CD4-positive, alpha-beta T cell treated with Interleukin-12 subunit alpha and Interleukin-12 subunit beta, for 1 hour (primary cell): ENCODE measurements around the gene GBA2.

Experiments
- DNase-seq: peaks from one replicate; pipeline ENCODE4 v3.0.0-alpha.2; 2020

GBA2 gene

DNA sequence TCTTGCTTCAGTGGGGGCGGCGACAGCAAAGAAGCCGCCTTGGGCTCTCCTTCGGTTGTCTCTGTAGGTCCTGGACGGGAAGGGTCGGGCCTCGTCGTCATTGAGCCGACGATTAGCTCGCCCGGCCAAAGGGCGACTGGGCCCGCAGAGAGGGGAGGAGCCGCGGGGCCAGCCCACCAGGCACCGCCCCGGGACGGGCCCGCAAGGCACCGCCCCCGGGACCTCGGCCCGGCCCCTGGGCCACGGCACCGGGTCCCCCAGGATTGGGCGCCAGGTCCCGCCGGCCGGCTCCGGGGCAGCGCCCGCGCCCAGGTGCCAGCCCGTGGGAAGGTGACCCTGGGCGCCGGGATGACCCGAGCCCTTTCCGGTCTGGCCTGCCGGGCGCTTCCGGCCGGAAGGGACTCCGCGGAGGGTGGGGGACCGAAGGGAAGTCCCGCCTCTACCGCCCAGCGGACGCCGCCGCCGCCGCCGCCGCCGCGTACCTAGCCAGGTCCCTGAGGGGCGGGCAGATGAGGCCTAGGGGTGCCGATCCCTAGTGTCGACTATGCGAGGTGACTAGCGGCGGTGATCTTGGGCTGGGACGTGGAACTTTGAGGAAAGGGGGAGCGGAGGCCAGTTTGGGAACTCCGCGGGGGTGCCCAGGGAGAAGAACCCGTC lies at the start of gene GBA2, which contains the start of gene RGP1:
Gene GBA2, minus strand, starts transcription at position 371 of the 657 bp plus-strand sequence. CDS start 524 bp downstream, outside the sequence.
Gene RGP1, plus strand, starts transcription at position 430 of the 657 bp plus-strand sequence. CDS start 469 bp downstream, outside the sequence.
- DNase-seq, result peak; percentile 72

DNA sequence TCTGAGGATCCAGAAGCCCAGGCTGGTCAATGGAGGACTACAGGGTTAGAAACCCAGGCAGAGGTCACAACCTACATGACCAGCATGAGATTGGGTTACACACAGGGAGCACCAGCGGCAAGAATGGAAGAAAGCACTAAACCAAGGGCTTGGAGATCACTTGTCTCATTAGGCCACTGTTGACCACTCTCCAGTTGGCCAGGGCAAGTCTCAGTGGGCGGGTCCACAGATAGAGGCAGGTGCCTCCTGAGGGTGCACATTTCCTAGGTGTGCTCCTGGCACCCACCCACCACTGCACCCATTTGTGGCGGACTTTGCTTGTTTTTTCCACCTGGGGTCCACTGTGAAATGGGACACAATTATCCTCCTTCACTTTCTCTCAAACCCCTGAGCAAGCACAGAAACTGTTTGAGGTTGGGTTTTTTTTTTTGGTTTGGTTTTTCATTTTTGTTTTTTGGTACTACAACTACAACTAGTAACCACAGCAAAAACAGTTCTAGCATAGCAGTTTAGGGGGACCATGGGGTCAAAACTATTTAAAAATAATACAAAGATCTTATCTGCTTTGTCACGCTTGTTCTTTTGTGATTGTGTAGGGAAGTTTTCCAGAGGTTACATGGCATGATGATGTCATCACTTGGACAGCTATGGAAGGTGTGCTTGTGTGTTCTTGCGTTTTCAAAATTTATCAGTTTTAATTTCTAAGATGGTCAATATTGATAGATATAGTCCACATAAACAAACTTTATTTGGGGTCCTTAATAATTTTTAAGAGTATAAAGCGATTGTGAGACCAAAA lies 48.5 kb upstream of the GBA2 start:
- DNase-seq, result no peak

DNA sequence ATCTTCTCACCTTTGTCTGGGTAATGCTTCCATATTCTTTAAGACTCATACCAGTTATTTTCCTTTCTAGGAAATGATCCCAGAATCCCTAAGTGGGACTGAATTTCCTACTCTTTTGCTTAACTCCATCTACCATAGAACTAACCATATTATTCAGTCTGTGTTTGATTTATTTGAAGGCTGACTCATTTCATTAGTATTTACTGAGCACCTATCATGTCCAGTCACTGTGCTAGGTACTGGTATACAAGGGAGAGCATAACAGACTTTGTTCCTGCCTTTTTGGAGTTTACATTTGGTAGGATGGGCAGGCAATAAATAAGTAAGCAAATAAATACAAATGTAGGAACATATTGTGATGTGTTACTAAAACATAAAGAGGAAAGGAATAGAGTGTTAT lies 46.7 kb upstream of the GBA2 start:
- no peak for DNase-seq

DNA sequence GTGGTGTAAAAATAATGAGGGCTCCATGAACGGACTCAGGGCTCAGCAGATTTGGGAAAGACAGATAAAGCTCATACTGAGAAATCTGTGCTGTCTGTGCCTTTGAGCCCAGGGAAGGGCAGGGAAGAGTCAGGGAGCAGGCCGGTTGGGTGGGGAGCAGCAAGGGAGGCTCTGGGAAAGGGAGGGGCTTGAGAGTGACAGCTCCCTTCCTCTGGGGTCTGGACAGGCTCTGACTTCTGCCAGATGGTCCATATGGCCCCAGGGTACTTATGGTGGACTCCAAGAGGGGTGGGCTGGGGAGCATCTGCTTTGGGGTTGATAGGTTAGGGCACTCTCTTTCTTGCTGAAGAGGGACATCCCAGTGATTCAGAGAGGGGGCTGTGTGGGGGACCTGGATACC lies 44.4 kb upstream of the GBA2 start:
- DNase-seq, result no peak

DNA sequence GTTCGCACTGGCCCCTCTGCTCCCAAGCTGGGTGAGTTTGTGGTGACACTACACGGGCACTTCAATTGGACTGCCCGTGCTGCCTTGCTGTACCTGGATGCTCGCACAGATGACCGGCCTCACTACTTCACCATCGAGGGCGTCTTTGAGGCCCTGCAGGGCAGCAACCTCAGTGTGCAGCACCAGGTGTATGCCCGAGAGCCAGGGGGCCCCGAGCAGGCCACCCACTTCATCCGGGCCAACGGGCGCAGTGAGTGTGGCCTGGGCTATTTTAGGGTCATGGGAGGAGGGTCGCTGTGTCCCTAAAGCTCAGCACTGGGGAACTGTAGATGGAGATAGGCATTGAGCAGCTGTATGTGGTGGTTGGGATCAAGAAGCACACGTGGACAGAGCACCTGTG lies 43.8 kb upstream of the GBA2 start:
- DNase-seq, result no peak

DNA sequence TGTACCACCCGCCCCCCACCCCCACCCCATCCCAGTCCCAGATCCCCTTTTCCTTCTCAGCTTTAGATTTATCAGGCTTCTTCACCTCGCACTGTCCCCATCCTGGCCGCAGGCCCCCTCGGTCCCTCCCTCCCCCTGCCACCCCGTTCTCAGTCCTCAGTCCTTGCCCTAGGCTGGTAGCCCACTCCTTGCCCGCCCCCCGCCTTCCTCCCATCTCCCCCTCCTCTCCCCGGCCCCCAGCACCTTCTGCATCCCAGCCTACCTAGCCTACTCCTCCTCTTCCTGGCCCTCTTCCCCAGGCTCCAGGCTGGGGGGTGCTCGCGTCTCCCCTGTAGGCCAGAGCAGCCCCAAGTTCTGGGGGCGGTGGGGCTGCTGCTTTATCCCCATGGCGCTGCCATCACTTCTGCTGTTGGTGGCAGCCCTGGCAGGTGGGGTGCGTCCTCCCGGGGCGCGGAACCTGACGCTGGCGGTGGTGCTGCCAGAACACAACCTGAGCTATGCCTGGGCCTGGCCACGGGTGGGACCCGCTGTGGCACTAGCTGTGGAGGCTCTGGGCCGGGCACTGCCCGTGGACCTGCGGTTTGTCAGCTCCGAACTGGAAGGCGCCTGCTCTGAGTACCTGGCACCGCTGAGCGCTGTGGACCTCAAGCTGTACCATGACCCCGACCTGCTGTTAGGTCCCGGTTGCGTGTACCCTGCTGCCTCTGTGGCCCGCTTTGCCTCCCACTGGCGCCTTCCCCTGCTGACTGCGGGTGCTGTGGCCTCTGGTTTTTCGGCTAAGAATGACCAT lies 43.2 kb upstream of the GBA2 start:
- no peak for DNase-seq

DNA sequence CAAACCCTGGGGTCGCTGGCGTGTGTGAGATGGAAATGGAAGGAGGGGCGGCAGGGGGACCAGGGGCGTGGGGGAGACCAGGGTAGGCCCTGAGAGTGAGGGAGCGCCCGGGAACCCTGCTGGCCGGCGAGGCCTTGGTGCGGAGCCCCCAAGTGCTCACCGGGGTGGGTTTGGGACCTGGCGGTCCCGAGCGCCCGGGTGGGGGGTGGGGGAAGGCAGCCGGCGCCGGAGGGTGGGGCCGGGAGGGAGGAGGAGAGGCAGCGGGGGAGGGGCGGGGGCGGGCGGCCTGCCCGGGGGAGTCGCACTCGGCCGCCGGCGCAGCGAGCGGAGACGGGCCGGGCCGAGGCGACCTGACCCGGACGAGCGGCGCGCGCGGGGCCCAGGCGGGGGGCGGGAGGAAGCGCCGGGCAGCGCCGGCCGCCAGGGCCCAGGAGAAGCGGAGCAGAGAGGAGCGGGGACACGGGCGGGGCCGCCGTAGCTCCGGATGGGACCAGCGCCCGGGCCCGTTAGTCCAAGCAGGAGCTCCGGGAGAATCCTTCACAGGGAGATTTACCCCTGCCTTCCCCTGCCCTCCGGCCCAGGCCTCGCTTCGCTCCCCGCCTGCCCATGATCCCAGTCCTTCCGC lies 42.4 kb upstream of the GBA2 start, which contains the start of gene NPR2:
Gene NPR2, plus strand, starts transcription at position 295 of the 625 bp plus-strand sequence. CDS start 818 bp downstream, outside the sequence.
- no peak for DNase-seq

DNA sequence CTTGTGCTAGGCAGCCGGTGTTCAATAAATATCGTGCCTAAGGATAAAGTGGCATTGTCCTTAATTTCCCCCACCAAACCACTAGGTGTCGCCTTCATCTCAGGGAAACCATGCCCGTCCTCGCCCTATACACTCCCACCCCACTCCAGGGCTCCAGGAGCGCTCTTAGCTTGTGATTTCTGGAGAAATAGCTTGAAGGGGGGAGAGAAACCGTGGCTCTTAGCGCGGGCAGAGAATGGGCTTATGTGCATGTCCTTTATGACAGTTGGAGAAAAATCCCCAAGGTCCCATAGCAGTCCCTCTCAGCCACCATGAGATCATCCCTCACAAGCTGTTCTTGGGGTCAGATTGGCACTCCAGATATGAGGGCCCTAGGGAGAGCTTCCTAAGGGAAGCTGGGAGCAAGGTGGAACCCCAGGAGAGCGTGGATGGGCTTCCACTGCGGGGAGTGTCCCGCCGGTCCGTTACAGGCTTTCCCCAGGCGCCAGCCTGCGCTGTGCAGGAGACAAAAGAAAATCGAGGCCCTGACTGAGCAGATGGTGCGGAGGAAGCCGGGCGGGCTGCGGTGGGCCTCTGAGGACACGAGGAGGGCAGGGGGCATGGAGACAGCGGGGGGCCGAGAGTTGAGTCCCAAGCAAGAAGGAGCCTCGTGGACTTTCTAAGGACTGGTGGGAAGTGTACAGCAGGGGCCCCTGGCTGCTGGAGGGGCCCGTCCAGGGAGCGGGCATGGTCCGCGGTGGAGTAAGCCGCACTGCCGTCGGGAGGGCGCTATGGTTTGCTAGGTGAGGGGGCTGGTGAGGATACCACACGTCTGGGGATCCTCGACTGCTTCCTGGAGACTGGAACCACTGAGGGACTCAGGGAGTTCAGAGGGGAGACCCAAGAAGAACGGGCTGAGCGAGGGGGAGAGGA lies 41.6 kb upstream of the GBA2 start:
- DNase-seq, result peak; percentile 75

DNA sequence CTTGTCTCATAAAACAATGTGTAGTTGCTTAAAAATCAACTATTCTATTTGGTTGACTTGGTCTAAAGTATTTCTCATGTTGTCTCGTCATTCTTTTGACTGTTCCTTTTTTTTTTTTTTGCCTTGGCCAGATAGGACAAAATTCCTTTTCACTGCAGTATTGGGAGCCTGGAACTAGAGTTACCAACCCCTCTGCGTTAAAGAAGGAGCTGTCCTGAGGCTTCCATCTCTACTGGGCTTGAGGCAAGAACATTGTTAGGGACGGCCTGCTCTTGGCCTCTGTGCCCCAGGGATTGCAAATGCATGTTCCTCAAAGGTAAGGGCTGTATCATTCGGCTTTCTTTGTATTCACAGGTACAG lies 41.0 kb upstream of the GBA2 start:
- no peak for DNase-seq

DNA sequence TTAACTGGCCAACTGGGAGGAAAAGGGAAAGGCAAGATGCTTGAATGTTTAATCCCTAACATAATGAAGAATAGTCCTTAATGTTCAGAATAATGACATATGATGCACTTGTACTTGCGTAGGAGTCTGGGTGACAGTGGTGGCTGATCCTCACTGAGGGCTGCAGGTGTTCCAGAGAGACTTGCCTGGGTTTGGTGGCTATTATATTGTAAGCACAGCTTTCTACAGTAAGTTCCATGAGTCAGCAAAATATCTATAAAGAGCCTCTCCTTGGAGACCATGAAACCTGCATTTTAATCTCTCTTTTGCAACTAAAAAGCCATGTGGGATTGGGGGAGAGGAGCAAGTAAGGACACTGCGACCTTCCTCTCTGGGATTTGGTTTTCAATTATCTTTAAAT lies 40.5 kb upstream of the GBA2 start:
- no peak for DNase-seq

DNA sequence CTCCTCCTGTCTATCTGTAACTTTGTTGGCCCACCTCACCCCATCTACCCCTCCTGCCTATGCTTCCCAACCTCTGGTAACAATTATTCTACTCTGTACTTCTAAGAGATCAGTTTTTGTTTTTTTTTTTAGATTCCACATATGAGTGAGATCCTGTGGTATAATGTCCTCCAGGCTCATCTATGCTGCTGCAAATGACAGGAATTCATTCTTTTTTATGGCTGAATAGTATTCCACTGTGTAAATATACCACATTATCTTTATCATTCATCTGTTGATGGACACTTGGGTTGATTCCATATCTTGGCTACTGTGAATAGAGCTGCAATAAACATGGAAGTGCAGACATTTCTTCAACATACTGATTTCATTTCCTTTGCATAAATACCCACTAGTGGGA lies 34.4 kb upstream of the GBA2 start:
- DNase-seq, result no peak

DNA sequence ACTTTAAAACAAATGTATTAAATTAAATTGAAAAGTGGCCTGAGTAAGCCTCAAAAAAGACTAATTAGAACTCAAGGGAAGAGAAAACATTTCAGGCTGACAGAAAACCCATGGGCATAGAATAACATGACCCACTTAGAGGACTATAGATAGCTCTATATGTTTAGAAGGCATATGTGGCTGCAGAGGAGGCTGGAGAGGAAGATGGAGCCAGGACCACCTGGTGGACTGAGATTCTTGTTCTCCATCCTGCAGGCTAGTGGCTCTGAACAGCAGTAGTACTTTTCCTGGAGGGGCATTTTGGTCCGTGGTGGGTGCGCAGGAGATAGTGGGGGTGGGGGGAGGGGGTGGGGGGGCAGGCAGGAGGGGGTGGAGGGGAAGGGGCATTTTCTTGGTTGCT lies 32.0 kb upstream of the GBA2 start:
- DNase-seq, result no peak

DNA sequence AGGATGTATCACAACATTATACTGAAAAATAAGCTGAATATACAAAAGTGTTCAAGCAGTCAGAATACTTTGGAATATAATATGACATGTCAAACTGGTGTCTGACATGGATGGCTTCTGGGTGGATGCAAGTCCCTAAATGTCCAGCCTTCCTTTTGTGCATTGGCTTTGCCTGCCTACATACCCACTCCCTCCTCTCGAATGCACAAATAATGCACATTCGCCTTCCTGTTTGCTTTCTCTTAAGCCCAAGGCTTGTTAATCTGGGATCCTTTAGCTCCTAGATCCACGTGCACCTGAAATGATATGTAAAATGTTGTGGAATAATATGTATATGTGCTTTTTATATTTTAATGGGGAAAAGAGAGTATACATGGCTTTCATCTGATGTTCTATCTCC lies 29.5 kb upstream of the GBA2 start:
- DNase-seq, result no peak

DNA sequence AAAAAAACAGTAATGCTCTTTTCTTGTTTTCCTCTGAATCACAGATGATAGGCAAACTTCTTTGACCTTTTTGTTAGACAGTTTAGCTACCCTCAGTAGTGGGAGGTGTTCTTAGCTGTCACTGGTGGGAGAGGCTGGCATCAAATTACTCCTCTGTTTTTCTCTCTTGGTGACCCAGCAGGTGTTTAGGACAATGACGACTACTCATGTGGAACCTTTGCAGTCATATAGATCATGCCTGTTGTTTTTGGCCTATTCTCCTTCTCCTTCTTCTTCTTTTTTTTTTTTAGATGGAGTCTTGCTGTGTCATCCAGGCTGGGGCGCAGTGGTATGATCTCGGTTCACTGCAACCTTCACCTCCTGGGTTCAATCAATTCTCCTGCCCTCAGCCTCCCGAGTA lies 27.0 kb upstream of the GBA2 start:
- no peak for DNase-seq

DNA sequence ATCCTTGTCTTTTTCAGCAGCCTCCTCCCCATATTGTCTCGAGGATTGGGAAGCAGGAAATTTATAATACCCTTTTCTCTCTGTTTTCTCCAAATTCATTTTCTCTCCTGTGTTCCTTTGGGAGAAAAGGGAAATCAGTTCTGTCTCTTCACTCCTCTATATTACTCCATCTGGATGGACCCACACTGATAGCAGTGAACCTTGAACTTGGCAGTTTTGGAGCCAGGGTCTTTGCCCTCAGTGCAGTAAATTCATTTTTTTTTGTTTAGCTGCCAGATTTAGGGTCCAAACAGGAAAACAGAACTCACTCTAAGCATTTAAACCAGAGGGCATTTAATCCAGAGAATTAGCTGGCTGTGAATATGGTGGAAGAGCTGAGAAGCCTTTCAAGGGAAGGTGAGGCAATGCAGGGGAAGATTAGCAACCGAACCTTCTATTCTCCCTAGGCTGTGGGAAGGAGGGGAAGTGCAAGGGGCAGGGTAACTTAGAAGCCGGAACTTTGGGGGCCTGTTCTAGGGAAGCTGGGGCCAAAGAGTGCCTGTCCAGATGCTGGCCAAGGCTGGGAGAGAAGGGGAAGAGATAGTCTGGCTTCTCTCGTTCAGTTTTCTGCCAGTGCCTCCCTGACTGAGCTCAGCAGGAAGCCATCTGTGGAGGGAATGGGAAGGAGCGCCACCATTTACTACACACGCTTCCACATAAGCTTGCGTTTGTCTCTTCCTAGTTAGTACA lies 26.0 kb upstream of the GBA2 start:
- no peak for DNase-seq

DNA sequence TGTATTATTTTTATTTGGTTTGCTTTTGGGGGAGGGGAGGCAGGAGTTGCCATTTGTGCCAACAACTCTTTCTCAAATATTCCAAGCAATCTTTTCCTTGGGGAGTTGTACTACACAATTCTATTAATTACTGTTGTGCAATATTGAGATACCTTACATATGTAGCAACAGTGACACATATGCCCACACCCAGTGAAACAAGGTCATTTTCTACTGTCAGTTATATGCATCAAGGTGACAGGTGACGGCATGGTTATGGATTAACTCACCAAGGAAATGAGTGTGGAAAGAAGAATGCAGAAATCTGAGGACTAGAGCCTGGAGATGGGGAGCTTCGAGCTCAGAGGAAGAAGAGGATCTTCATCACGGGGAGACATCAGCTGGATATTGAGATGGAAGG lies 22.9 kb upstream of the GBA2 start:
- no peak for DNase-seq

DNA sequence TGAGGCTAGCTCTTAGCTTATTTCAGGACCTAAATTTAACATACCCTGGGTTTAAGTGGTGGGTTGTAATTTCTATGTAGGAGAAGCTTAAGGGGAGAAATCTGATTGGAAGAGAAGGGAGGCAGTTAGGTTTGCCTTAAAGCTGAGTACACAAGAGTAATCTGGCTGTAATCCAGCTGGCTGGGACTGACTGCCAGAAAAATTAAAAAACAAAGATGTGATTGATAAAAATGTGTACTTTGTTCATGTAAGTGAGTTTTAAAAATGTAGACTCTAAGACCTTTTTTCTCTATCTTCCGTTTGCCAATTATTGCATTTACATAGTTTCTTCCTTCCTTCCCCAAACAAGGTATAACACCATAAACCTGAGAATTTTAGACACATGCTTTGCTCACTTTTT lies 22.5 kb upstream of the GBA2 start:
- DNase-seq, result no peak

DNA sequence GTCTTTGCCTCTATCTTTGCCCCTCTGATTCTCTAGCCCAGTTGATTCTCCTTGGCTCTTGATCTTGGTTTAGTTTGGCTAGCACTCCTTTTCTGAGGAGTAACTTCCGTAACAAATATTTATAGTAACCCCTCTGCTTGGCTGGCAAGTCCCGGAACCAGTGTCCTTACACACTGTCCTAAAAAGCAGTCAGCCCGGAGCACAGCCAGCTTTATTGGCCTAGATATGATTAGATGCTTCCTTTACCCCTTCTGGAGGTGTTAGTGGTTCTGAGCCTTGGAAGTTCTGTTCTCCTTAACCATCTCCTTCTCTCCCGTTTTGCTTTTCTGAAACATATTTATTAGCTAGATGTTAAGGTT lies 22.0 kb upstream of the GBA2 start:
- DNase-seq, result no peak

DNA sequence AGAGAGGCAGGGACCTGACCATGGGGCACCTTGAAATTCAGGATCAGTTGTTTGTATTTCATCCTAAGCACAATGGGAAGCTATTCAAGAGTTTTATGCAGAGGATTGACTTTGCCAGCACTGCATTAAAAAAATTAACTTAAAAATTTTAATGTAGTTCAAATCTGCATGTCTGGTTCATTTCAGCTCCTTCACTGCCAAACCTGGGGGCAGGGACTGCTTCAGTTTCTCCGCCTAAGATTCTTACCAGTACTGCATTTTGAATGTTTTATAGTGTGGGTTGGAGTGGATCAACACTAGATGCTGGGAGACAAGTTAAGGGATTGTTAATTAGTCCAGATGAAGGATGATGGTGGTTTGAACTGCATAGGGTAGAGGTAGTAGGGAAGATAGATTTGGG lies 20.7 kb upstream of the GBA2 start:
- DNase-seq, result no peak

DNA sequence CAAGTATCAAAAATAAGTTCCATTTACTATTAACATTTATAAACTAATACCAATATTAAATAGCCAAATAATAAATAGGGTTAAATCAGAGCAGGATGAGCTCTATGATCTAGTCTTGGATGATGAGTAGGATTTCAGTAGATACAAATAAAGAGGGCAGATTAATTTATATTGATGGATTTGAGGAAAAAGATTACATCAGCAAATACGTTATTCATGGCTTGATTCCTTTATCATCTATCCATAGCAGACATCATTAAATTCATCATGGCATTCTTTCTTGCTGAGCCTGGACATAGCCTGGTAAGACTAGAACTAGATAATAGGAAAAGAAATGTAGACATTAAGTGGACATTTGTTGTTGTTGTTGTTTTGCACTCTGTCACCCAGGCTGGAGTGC lies 18.4 kb upstream of the GBA2 start:
- DNase-seq, result no peak

DNA sequence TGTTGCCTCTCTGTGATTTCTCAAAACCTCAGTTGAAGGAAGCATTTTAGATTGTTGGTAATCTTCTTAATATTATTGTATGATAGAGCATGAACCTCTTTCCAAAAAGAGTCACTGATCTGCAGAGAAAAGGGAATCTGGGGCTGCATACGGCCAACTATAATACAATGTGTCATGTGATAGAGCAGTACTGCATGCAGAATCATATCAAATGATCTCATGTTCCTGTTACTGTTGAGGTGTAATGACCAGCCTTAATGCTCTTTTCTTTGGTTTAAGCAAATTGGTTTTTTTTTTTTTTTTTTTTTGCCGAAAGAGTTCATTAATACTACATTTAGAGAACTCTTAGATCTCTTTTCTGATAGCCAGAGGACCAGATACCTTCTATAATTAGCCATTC lies 18.0 kb upstream of the GBA2 start:
- DNase-seq, result no peak
